Measurements from ENCODE around the gene OXER1. TPM values are rescaled to one million over a fixed set of nuclear protein-coding genes. Genes with fewer than 3 reads are reported as not detected.

Gene OXER1
- total and polyA plus RNA-seq, 2 of the 13 experiments (the other 11 are each of a cell fraction or from before 2014, with no cell fraction given) = 8.0 to 9.0 TPM

- no peaks in the 10 kb centered on the region for H4K20me1 ChIP-seq (ENCODE audit: insufficient read depth, low read length)
- ChIA-PET POLR2A (no interaction called here), CTCF (ENCODE audit: low intra/inter-chr PET ratio, low total read pairs) (no interaction called here)
- H3K4me1 ChIP-seq (ENCODE audit: insufficient read depth, low read length) = no peaks in the 10 kb centered on the region
- 0 out of 4 replicates have a peak, but pooled peaks of 1 of the 2 experiments have one; percentile 9 for TF ChIP-seq POLR2A (IDR thresholded peaks at IDR 0.05; ENCODE audit: insufficient read depth in 1 of 2, low read depth in 2 of 2, low read length in 2 of 2)
- TF ChIP-seq CBFB (CRISPR knock-in tag; IDR thresholded peaks at IDR 0.05) = no peak
- 97% methylated on average over 9 of the region's 9 CpGs for WGBS (ENCODE audit: low lambda C conversion rate)
- no peak for DNase-seq (ENCODE audit: low spot score)
- H2AFZ ChIP-seq (ENCODE audit: low read length) = no peak overlapping the region
- H3K27me3 ChIP-seq (ENCODE audit: control insufficient read depth in 1 of 2, insufficient read depth in 2 of 2, low read length in 2 of 2) = no peaks in the 10 kb centered on the region
- BruUV-seq (replicated peaks) = no TSS peak
- FAIRE-seq = no peak
- in situ Hi-C loops (cut with HindIII; ENCODE audit: extremely low pct_ligation_motif_present, low pct_unique_long_range_greater_than_20kb) (no loop called here), intact Hi-C loops (cut with micrococcal nuclease; ENCODE audit: unreplicated experiment) (no loop called here)
- ATAC-seq = no peak
- H3K36me3 ChIP-seq (replicated peaks in 1 of 2; ENCODE audit: control insufficient read depth in 1 of 2, insufficient read depth in 2 of 2, low read length in 2 of 2) = peaks cover 0 to 1% of the 10 kb centered on the region in 2 experiments; a peak in 3 of 5 replicates
- H3K4me3 ChIP-seq (replicated peaks in 1 of 3; ENCODE audit: insufficient read depth in 1 of 3, low read depth in 2 of 3, low read length in 3 of 3) = no peak overlapping the region
- H3K9ac ChIP-seq (ENCODE audit: insufficient read depth, low read depth, low read length) = no peak overlapping the region
- H3K27ac ChIP-seq (ENCODE audit: extremely low read length, insufficient read depth, low read length) = no peak overlapping the region
- no peak overlapping the region for H3K4me2 ChIP-seq (ENCODE audit: low read depth, low read length)
- no peaks in the 10 kb centered on the region for H3K9me3 ChIP-seq (ENCODE audit: low read length)
- no peaks in the 10 kb centered on the region for H3K79me2 ChIP-seq (ENCODE audit: insufficient read depth, low read length)
Measured at GRCh38 chr2:42765686-42766085, 1.8 kb upstream of the OXER1 start.

DNA sequence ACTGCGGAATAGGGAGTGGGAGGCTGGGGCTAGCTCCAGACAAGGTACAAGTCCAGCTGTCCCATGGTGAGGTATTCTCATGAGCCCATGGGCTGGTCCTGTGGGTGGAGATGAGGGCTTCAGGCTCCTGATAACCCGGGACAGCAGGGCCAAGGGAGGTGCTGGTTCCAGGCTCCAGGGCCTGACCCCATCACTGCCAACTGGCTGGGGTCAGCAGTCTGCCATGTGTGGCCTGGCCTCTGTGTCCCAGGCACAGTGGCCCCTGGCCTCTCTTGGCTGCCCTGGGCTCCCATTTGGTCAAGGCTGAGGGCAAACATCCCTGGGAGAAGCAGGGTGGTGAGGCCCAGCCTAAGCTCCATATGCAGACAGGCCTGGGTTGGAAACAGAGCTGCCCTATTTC lies 966 bp upstream of the OXER1 start:
- Histone ChIP-seq H3K27ac (ENCODE audit: extremely low read length, insufficient read depth, low read length) (no peak overlapping the region), H3K4me2 (ENCODE audit: low read depth, low read length) (no peak overlapping the region), H3K79me2 (ENCODE audit: insufficient read depth, low read length) (no peaks in the 10 kb centered on the region), H3K9ac (ENCODE audit: insufficient read depth, low read depth, low read length) (no peak overlapping the region), H3K9me3 (ENCODE audit: low read length) (no peaks in the 10 kb centered on the region), H3K4me3 (replicated peaks in 1 of 3; ENCODE audit: insufficient read depth in 1 of 3, low read depth in 2 of 3, low read length in 3 of 3) (no peak overlapping the region), H2AFZ (ENCODE audit: low read length) (no peak overlapping the region), H3K36me3 (replicated peaks in 1 of 2; ENCODE audit: control insufficient read depth in 1 of 2, insufficient read depth in 2 of 2, low read length in 2 of 2) (peaks cover 0 to 1% of the 10 kb centered on the region in 2 experiments; a peak in 3 of 5 replicates), H4K20me1 (ENCODE audit: insufficient read depth, low read length) (no peaks in the 10 kb centered on the region), H3K4me1 (ENCODE audit: insufficient read depth, low read length) (no peaks in the 10 kb centered on the region), H3K27me3 (ENCODE audit: control insufficient read depth in 1 of 2, insufficient read depth in 2 of 2, low read length in 2 of 2) (no peaks in the 10 kb centered on the region)
- 93% methylated on average over 2 of the region's 2 CpGs for WGBS (ENCODE audit: low lambda C conversion rate)
- TF ChIP-seq ZNF790 (CRISPR knock-in tag; IDR thresholded peaks at IDR 0.05; ENCODE audit: borderline replicate concordance) = no peak
- TF ChIP-seq, protein P1, sequence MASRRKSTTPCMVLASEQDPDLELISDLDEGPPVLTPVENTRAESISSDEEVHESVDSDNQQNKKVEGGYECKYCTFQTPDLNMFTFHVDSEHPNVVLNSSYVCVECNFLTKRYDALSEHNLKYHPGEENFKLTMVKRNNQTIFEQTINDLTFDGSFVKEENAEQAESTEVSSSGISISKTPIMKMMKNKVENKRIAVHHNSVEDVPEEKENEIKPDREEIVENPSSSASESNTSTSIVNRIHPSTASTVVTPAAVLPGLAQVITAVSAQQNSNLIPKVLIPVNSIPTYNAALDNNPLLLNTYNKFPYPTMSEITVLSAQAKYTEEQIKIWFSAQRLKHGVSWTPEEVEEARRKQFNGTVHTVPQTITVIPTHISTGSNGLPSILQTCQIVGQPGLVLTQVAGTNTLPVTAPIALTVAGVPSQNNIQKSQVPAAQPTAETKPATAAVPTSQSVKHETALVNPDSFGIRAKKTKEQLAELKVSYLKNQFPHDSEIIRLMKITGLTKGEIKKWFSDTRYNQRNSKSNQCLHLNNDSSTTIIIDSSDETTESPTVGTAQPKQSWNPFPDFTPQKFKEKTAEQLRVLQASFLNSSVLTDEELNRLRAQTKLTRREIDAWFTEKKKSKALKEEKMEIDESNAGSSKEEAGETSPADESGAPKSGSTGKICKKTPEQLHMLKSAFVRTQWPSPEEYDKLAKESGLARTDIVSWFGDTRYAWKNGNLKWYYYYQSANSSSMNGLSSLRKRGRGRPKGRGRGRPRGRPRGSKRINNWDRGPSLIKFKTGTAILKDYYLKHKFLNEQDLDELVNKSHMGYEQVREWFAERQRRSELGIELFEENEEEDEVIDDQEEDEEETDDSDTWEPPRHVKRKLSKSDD (CRISPR knock-in tag; IDR thresholded peaks at IDR 0.05; ENCODE audit: low read depth) = 0 out of 2 replicates have a peak, but pooled peaks have one; percentile 3
- TF ChIP-seq ZNF274 (CRISPR knock-in tag; IDR thresholded peaks at IDR 0.05) = 0 out of 2 replicates have a peak, but pooled peaks have one; percentile 39
- POLR2A ChIA-PET = no interaction called here
- ATAC-seq (no peak), DNase-seq (ENCODE audit: low spot score) (no peak), FAIRE-seq (no peak)
- no TSS peak for BruUV-seq (replicated peaks)
- in situ Hi-C loops (cut with HindIII; ENCODE audit: extremely low pct_ligation_motif_present, low pct_unique_long_range_greater_than_20kb) (no loop called here), intact Hi-C loops (cut with micrococcal nuclease; ENCODE audit: unreplicated experiment) (no loop called here)
- CTCF ChIA-PET (ENCODE audit: low intra/inter-chr PET ratio, low total read pairs) = no interaction called here
